Measurements from ENCODE around the gene ITPR1.
"Not testable (repeated sequence)": the region's sequence is repeated elsewhere in the genome, so short reads cannot be mapped to it uniquely, and the experiment has no call there.

ITPR1 gene

DNA sequence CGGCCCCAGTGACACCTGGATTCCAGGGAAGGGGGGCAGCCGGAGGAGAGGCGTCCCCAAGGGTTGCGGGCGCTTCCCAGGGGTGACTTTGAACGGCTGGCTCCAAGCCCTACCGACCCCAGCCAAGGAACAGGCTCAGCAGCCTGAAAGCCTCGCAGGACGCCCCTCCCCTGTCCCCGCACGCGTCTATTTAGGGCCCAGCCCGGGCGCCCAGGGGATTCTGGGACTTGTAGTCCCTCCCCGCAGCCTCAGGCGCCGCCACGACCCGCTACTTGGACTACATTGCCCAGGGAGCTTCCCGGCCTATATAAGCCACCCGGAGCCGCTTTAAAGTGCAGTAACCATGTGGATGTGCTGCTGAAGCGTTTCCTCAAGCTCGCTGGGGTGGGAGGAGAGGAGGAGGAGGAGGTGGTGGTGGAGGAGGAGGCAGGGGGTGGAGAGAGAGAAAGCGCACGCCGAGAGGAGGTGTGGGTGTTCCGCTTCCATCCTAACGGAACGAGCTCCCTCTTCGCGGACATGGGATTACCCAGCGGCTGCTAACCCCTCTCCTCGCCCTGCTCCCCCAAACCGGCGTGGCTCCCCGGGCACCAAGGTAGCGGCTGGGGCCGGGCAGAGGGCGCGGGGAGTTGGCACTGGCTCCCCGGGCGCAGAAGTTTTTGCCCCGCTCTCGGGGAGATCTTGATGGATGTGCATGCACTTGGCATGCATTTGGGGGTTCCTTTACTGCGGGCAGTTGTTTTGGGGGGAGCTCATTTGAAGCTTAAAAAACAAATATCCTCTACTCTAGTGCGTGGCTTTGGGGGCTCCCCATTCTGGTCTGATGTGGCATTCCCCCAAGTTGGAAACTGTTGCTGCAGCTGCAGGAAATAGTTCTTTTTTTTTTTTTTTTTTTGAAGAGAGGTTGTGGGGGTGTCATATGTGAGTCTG lies at the start of gene ITPR1:
TSS of gene ITPR1 (plus strand) at position 335 of the 927 bp plus-strand sequence. CDS start 23,144 bp downstream, outside the sequence.
- DNase-seq (ENCODE audit: low read depth, low spot score): peak; percentile 95

DNA sequence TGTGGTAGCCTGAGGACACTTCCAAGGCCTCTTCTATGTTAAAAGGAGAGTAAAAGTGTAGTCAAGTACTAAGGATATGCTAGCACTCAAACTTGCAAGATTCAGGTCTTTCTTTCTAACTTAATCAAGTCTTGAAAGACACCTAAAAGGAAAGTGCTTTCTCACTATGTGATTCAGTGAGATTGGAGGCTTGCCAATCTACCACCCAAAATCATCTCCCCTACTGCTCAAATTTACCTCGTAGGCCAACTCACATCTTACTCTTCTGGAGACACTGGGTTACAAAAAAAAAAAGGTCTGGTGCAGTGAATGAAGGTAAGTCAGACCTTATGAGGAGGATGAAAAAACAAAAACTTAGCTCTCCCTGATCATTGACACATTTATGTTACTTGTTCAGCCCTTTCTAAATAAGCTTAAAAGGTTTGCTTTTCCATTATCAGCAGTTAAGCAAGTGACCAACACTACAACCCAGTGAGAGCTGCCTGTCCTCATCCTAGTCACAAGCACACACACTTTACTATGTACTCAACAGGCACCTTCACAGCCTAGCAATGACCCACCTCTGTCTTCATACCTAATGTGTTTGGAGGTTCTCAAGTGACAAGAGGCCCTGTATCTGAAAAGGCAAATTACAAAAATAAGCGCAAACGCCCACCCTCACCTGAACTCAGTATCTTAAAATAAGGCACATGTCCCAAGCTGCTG lies 45.7 kb upstream of the ITPR1 start:
- no peak for DNase-seq (ENCODE audit: low read depth, low spot score)

DNA sequence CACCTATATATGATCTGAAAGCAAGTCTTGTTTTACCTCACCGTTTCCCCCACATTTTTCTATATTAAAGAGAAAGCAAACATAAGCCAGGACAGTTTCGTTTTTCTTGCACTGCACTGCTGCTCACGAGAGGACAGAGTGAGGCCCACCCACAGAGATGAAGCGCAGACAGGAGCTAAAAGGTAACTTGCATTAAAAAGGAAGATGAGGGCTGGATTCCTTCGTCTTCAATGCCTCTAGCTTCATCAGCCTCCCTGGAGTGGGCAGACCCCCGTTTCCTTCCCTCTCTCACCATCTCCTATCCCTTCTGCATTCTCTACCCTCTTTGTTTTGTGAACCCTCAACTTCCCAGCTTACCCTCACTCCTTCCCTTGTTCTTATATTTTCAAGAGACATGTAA lies 45.0 kb upstream of the ITPR1 start:
- DNase-seq (ENCODE audit: low read depth, low spot score): no peak

DNA sequence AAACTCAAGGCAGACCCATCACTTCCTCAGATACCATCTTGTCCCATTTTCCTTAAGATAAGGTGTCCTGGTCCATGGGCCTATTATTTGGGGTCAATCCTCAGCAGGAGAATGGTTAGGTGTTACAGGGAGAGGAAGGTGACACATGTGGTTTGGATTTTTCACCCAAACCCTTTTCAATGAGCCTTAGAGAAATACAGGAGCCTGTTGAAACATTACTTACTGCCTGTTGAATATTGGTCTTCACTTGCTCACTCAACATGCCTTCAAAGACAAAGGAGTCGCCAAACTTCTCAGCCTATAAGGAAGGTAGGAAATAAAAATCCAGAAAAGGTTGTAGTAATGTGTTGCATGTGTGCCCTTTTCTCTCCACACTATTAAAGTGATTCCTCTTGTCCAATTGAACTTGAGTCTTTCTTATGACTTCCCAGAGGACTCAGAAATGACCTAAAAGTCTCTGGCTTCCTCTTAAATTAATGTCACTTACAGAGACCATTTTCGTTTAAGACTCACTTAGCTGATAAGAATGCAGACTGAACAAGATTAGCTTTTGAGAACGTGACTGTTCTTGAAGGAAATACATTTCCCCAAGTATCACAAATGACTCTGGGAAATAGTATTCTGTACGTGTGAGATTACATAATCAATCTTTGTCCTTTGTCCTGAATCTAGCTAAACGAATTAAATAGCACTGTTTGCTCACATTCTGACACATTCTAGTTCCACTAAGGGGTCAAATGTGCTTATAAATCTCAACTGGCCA lies 43.9 kb upstream of the ITPR1 start:
- no peak for DNase-seq (ENCODE audit: low read depth, low spot score)

DNA sequence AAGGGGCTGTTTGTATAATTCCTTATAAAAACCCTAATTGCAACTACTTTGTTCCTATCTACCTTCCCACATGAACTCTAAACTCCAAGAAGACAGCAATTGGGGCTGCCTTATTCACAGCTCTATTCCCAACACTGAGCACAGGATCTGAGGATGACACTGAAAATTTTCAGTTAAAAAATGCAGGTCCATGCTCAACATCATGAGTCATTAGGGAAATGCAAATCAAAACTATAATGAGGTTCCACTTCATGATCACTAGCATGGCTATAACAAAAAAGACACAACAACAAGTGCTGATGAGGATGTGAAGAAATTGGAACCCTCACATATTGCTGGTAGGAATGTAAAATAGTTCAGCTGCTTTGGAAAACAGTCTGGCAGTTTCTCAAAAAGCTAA lies 39.0 kb upstream of the ITPR1 start:
- no peak for DNase-seq (ENCODE audit: low read depth, low spot score)

DNA sequence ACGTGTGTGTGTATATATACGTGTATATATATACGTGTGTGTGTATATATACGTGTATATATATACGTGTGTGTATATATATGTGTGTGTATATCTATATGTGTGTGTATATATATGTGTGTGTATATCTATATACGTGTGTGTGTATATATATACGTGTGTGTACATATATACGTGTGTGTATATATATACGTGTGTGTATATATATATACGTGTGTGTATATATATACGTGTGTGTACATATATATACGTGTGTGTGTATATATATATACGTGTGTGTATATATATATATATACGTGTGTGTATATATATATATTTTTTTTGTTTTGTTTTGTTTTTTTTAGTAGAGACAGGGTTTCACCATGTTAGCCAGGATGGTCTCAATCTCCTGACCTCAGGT lies 36.4 kb upstream of the ITPR1 start:
- DNase-seq (ENCODE audit: low read depth, low spot score): not testable (repeated sequence)

DNA sequence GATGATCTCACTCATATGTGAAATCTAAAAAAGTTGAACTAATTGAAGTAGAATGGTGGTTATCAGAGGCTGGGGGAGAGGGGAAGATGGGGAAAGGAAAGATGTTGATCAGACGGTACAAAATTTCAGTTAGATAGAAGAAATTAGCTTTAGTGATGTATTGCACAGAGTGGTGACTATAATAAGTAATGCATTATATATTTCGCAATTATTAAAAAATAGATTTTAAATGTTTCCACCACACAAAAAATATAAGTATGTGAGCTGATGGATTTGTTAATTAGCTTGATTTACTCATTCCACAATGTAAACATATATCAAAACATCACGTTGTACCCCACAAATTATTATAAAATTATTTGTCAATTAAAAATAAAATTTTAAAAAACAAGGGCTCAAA lies 34.2 kb upstream of the ITPR1 start:
- DNase-seq (ENCODE audit: low read depth, low spot score): no peak

DNA sequence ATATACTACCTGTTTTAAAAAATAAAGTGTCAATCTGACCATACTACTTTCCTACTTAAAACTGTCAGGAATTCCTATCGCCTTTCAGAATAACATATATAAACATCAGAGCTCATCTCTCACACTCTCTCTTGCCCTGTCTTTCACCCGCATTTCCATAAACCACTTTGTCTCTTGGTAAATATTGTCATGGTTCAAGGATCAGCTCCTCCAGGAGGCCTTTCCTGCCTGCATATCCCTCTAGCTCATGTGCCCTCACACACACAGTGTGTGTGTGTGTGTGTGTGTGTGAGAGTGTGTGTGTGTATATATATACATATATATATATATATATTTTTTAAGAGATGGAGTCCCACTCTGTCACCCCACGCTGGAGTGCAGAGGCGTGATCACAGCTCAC lies 32.8 kb upstream of the ITPR1 start:
- DNase-seq (ENCODE audit: low read depth, low spot score): no peak

DNA sequence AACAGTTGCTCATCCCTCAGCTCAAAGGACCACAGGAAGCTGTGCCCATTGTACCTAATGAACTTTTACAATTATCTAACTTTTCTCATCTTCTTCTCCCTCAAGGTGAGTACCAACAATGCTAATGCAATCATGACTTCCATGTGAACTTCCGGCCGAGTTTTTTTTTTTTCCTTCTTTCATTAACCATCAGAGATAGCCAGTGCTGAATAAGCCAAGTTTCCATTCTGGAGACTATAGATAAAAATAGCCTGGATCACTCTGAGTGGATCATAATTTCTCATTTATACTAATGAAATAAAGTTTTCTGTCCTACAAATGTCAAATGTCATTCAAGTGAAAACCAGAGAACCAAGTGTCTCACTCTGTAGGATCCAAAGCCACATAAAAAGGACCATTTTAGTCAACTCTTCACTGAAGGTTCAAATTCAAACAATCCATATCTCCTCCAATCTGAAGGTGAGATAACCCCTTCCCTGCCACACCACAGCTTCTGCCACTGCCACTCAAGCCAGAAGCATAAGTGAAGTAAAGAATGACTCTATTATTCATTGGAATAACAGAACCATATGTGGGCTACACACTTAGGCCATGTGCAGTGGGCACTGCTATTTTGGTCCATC lies 31.6 kb upstream of the ITPR1 start:
- DNase-seq (ENCODE audit: low read depth, low spot score): no peak

DNA sequence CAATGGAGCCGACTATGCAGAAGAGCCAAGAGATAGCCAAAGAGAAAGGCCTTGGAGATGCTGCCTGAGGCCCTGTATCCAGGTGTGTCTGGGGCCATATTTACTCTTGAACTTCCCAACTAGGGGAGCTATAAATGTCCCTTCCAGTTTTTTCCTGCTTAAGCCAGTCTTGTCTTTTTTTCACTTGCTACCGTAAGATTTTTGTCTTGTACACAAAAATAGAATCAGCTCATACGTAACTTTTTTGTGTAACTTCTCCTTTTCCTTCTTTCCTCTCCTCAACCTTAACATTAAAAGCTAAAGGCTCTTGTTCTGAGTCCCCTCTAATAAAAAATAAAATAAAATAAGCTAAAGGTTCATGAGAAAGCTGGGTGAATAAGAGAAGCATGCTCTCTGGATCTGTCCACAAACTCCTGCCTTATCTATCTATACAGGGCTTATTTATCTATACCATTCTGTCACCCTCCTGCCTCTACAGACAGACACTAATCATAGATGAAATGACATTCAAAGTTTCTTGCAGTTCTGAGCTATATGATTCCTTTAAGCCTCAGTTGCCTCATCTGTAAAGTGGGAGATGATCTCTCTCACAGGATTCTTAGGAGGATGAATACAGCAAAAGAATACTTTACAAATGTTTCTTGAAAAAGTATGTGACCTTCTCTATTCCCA lies 30.6 kb upstream of the ITPR1 start:
- DNase-seq (ENCODE audit: low read depth, low spot score): no peak

DNA sequence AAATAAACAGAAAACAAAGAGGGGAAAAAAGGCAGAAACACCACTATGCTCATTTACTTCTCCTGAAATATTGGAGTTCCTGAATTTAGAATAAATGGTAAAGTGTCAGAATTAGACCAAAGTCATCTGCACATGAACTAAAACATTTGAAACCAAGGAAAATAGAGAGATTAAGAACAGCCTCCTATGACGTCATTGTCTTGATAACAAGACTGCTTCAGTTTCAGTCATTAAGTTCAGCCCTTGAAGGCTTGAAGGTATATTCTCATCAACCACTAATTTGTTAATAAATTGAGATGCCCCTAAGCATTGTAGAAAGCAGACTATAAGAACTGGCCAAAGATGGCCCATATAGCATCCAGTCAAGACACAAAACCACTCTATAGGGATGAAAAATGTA lies 28.6 kb upstream of the ITPR1 start:
- no peak for DNase-seq (ENCODE audit: low read depth, low spot score)

DNA sequence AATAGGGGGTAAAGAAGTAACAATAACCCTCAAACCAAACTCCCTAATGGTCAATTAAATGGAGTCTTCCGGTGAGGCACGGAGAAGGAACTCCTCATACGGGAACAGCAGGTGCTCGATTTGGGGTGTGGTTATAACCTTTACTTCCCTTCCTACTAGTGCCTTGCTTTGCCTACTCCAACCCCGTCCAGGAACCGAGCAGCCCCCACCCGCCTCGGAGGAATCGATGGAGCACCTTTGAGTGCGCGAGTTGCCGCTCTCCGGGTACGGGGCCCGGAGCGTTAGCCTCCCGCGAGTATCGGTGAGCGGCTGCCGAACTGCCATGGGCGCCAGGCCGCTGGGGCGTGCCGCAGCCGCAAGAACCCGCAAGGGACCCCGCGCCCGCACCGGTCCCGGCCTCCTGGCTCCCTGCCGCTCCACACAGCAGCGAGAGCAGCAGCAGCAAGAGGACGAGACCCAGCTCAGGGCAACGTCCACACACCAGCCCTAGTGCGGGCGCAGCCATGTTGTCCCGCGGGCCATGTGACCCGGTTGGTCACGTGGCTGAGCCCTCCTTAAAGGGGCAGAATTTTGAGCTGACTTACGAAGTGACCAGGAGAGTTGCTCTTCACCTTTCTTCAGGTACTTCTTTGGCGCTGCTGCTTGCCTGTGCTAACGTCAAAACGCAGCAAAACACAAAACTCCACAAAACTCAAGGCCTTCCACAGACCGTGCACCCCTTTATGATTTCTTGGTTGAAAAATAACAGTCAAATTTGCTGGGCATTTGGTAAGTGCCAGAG lies 26.2 kb upstream of the ITPR1 start, which contains the start of gene SUMF1:
TSS of gene SUMF1 (minus strand) at position 529 of the 781 bp plus-strand sequence. CDS start at position 505, 24 bp downstream.
- peak; percentile 60 for DNase-seq (ENCODE audit: low read depth, low spot score)

DNA sequence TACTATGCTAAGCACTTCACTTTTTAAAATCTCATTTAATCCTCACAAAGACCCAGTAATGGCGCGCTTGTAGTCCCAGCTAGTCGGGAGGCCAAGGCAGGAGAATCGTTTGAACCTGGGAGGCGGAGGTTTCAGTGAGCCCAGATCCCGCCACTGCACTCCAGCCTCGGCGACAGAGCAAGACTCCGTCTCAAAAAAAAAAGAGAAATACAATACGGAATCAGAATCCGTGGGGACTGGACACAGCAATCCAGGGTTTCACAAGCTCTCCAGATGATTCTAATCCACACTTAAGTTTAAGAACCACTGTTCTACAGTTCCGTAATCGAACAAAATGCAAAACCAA lies 25.7 kb upstream of the ITPR1 start:
- DNase-seq (ENCODE audit: low read depth, low spot score): no peak

DNA sequence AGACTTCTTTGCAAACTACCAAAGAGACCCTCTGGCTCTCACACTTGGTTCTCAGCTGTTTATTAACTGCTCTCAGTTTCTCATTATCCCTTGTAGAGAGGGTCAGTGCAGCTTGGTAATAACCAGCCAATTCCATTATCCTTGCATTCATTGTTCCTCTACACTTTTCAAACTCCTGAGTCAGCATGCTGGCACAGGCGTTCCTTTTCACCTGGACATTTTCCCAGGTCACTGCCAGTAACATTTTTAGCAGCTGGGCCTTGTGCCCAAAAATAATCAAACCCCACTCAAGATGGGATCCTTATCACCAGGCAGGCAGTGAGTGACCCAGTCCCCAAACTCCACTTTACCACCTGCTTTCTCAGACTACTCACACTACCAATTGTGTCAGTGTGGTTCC lies 21.2 kb upstream of the ITPR1 start:
- no peak for DNase-seq (ENCODE audit: low read depth, low spot score)

DNA sequence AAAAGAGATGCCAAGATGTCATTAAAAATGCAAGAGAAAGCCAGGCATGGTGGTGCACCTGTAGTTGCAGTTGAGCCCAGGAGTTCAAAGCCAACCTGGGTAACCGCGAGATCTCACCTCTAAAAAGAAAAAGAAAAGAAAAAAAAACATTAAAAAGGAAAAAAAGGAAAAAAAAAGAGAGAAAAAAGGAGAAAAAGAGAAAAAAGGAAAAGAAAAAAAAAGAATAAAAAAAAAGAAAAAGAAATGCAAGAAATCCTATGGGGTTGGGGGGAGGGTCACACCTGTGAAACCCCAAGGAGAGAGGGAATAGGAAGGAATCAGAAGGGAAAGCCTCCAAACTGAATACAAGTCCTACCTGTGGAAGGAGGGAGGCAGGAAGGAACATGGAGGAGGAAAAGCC lies 20.8 kb upstream of the ITPR1 start:
- no peak for DNase-seq (ENCODE audit: low read depth, low spot score)

DNA sequence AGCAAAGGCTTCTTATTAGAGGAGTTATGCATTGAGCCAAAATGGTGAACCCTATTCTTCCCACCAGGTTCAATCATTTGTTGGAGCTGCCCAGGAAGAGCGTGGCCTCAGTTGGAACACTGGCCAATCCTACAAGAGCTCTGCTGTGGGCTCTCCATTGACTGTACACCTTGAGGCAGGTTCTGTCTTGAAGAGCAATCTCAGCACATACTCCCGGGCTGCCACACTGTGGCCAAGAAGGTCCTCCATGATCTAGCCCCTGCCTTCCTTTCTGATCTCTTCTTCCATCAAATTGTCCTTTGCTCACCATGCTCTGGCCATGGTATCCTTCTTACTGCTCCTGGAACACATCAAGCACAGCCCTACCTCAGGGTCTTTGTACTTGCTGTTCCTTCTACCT lies 20.4 kb upstream of the ITPR1 start:
- no peak for DNase-seq (ENCODE audit: low read depth, low spot score)

DNA sequence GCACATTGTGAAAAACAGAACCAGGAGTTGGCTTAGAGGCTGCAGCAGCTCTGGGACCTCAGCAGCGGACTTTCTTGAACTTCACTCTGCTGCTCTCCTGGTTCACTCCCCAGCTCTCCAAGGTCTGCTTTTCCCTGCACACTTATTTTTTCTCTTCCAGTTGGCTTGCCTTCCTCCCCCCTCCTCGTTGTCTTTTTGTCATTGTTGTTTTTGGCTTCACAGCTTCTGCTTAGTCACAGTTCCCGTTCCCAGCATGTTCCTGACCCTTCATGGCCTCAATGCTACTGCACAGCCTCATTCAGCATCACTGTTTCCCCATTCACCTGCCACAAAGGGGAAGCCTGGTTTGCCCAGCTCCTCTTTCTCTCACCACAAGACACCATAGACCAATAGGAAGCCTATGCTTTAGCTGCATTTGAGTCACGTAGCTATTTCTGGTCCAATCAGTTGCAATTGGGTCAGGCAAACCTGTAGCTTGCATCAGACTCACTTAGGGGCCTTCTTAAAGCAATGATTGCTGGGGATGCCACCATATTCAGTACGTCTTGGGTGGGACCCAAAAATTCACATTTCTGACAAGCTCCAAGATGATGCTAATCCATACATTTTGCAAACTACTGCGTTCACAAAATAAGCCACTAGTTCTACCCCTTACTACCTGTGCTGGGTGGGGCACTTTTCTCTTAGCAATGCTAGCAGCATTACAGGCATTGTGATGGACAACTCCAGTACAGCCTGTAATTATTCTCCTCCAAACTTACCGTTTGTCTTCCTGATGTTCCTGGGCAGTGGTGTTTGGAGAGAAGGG lies 18.3 kb upstream of the ITPR1 start:
- DNase-seq (ENCODE audit: low read depth, low spot score): no peak

DNA sequence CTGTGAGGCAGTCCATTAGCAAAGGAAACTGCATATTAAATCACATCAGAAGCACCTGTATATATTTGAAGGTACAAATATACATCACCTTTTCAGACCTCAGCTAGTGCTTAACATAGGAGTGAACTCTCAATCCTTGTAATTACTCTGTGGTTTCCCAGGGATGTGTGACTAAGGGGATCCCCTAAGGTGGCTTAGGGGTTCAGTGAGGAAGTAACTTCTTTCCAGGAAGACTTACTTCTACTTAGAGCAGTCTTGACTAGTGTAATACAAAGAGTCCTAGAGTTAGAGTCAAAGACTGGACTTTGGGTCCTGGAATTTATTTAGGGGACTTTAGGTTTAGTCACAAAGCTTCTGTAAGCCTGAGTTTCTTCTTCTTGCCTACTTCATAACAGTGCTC lies 17.3 kb upstream of the ITPR1 start:
- DNase-seq (ENCODE audit: low read depth, low spot score): no peak

DNA sequence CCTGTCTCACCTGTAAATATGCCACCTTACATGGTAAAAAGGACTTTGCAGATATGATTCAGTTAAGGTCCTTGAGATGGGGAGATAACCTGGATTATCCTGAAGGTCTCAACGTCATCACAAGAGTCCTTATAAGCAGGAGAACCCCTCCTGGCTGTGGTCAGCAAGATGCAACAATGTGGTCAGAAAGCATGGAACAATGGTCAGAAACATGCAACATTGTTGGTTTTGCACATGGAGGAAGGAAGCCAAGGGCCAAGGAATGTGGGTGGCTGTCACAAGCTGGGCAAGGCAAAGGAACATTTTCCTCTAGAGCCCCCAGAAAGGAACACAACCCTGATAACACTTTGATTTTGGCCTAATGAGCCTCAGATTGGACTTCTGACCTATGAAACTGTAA lies 16.7 kb upstream of the ITPR1 start:
- no peak for DNase-seq (ENCODE audit: low read depth, low spot score)

DNA sequence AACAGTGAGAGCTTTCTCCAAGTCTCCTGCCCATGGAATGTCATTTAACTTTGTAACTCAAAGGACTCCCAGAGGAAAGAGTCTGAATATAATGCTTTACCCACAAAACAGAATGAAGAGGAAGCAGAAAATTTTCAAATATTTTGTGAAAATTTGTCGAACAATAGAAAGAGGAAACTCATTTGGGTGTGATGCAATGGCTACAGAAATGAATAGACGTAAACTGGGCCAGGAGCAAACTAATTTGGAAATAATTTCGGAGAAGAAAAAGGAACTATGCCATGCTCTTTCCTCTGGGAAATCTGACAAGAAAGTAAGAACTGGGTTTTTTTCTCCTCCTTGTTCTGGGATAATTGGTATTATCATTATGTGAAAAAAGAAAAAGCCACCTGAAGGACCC lies 14.9 kb upstream of the ITPR1 start:
- DNase-seq (ENCODE audit: low read depth, low spot score): no peak

All from iPS DF 19.7 (cell line).